ENCODE measurements around the gene IQCM.

Gene IQCM

GRCh38 chr4:149708513-149709130 lies 107.0 kb downstream of the IQCM start:
- no peak for DNase-seq

GRCh38 chr4:149707862-149708261 lies 107.8 kb downstream of the IQCM start:
- DNase-seq = no peak

- DNase-seq = no peak
Observed at GRCh38 chr4:149706942-149707341, 108.7 kb downstream of the IQCM start.

- no peak for DNase-seq
Observed at GRCh38 chr4:149702414-149703293, 113.0 kb downstream of the IQCM start.

- DNase-seq = no peak
Observed at GRCh38 chr4:149701435-149702156, 114.0 kb downstream of the IQCM start.

- no peak for DNase-seq
Observed at GRCh38 chr4:149700272-149700671, 115.4 kb downstream of the IQCM start.

- no peak for DNase-seq
Observed at GRCh38 chr4:149699642-149700041, 116.0 kb downstream of the IQCM start.

GRCh38 chr4:149690726-149691125 lies 124.9 kb downstream of the IQCM start:
- DNase-seq = no peak

- no peak for DNase-seq
Observed at GRCh38 chr4:149684516-149684915, 131.1 kb downstream of the IQCM start.

- DNase-seq = no peak
Observed at GRCh38 chr4:149676076-149676475, 139.6 kb downstream of the IQCM start.

- no peak for DNase-seq
Observed at GRCh38 chr4:149645790-149646189, 169.9 kb downstream of the IQCM start.

GRCh38 chr4:149638073-149638472 lies 177.6 kb downstream of the IQCM start:
- DNase-seq = no peak

- no peak for DNase-seq
Observed at GRCh38 chr4:149634368-149634767, 181.3 kb downstream of the IQCM start.

- no peak for DNase-seq
Observed at GRCh38 chr4:149631629-149632028, 184.0 kb downstream of the IQCM start.

- DNase-seq = no peak
Observed at GRCh38 chr4:149630064-149630463, 185.6 kb downstream of the IQCM start.

- DNase-seq = no peak
Observed at GRCh38 chr4:149605601-149606378, 209.9 kb downstream of the IQCM start.

- no peak for DNase-seq
Observed at GRCh38 chr4:149604827-149605226, 210.8 kb downstream of the IQCM start.

GRCh38 chr4:149595500-149595899 lies 220.1 kb downstream of the IQCM start:
- no peak for DNase-seq

- no peak for DNase-seq
Observed at GRCh38 chr4:149589826-149590225, 225.8 kb downstream of the IQCM start.

- no peak for DNase-seq
Observed at GRCh38 chr4:149584722-149585121, 230.9 kb downstream of the IQCM start.

- no peak for DNase-seq
Observed at GRCh38 chr4:149574971-149575370, 240.7 kb downstream of the IQCM start.

GRCh38 chr4:149572716-149573115 lies 242.9 kb downstream of the IQCM start:
- DNase-seq = no peak

GRCh38 chr4:149555799-149556198 lies 259.8 kb downstream of the IQCM start:
- no peak for DNase-seq
